Measurements from ENCODE around the gene SIL1.

SIL1 gene

GRCh38 chr5:139214646-139215045 lies 16.5 kb upstream of the SIL1 start:
- no peaks in the 10 kb centered on the region for H3F3A ChIP-seq (ENCODE audit: insufficient read depth, low read length)
- H3K9me3 ChIP-seq (ENCODE audit: low read length): no peaks in the 10 kb centered on the region
- H2AFZ ChIP-seq (ENCODE audit: low read length): no peak overlapping the region
- TF ChIP-seq EZH2 (IDR thresholded peaks at IDR 0.05; ENCODE audit: borderline replicate concordance, low read length): no peak
- no peak for TF ChIP-seq CTCF (IDR thresholded peaks at IDR 0.05; ENCODE audit: low read length)
- no peaks in the 10 kb centered on the region for H3K9me2 ChIP-seq (ENCODE audit: low read depth, low read length)
- no peaks in the 10 kb centered on the region for H3K36me3 ChIP-seq (ENCODE audit: insufficient read depth, low read length)
- H3K27me3 ChIP-seq (ENCODE audit: insufficient read depth, low read length): no peaks in the 10 kb centered on the region
- H4K20me1 ChIP-seq (ENCODE audit: insufficient read depth, low read length): no peaks in the 10 kb centered on the region
- no peak overlapping the region for H3K4me3 ChIP-seq (ENCODE audit: low read depth, low read length, poor library complexity, severe bottlenecking)
- no peaks in the 10 kb centered on the region for H3K4me1 ChIP-seq (ENCODE audit: insufficient read depth, low read length, severe bottlenecking)
- H3K27ac ChIP-seq (ENCODE audit: low read depth, low read length, poor library complexity, severe bottlenecking): no peak overlapping the region
- no peak overlapping the region for H3K9ac ChIP-seq (ENCODE audit: low read length)
- H3K4me2 ChIP-seq (ENCODE audit: low read length): no peak overlapping the region
- H3K79me2 ChIP-seq (ENCODE audit: insufficient read depth, low read length): no peaks in the 10 kb centered on the region

- no peak overlapping the region for H2AFZ ChIP-seq (ENCODE audit: low read length)
- no peak overlapping the region for H3K4me3 ChIP-seq (ENCODE audit: low read depth, low read length, poor library complexity, severe bottlenecking)
- H3K79me2 ChIP-seq (ENCODE audit: insufficient read depth, low read length): no peaks in the 10 kb centered on the region
- H3F3A ChIP-seq (ENCODE audit: insufficient read depth, low read length): no peaks in the 10 kb centered on the region
- no peaks in the 10 kb centered on the region for H3K27me3 ChIP-seq (ENCODE audit: insufficient read depth, low read length)
- TF ChIP-seq CTCF (IDR thresholded peaks at IDR 0.05; ENCODE audit: low read length): no peak
- TF ChIP-seq EZH2 (IDR thresholded peaks at IDR 0.05; ENCODE audit: borderline replicate concordance, low read length): no peak
- H3K9ac ChIP-seq (ENCODE audit: low read length): no peak overlapping the region
- no peaks in the 10 kb centered on the region for H3K4me1 ChIP-seq (ENCODE audit: insufficient read depth, low read length, severe bottlenecking)
- no peak overlapping the region for H3K4me2 ChIP-seq (ENCODE audit: low read length)
- H4K20me1 ChIP-seq (ENCODE audit: insufficient read depth, low read length): no peaks in the 10 kb centered on the region
- H3K9me2 ChIP-seq (ENCODE audit: low read depth, low read length): no peaks in the 10 kb centered on the region
- no peaks in the 10 kb centered on the region for H3K36me3 ChIP-seq (ENCODE audit: insufficient read depth, low read length)
- no peak overlapping the region for H3K27ac ChIP-seq (ENCODE audit: low read depth, low read length, poor library complexity, severe bottlenecking)
- no peaks in the 10 kb centered on the region for H3K9me3 ChIP-seq (ENCODE audit: low read length)
These were observed 14.7 kb upstream of the SIL1 start for GRCh38 chr5:139212906-139213305.

- no peaks in the 10 kb centered on the region for H3K27me3 ChIP-seq (ENCODE audit: insufficient read depth, low read length)
- H3K27ac ChIP-seq (ENCODE audit: low read depth, low read length, poor library complexity, severe bottlenecking): no peak overlapping the region
- H3K4me3 ChIP-seq (ENCODE audit: low read depth, low read length, poor library complexity, severe bottlenecking): no peak overlapping the region
- H3K9ac ChIP-seq (ENCODE audit: low read length): no peak overlapping the region
- H3K9me3 ChIP-seq (ENCODE audit: low read length): no peaks in the 10 kb centered on the region
- H3K79me2 ChIP-seq (ENCODE audit: insufficient read depth, low read length): no peaks in the 10 kb centered on the region
- no peaks in the 10 kb centered on the region for H3K36me3 ChIP-seq (ENCODE audit: insufficient read depth, low read length)
- H3K9me2 ChIP-seq (ENCODE audit: low read depth, low read length): no peaks in the 10 kb centered on the region
- H3F3A ChIP-seq (ENCODE audit: insufficient read depth, low read length): no peaks in the 10 kb centered on the region
- H3K4me1 ChIP-seq (ENCODE audit: insufficient read depth, low read length, severe bottlenecking): no peaks in the 10 kb centered on the region
- TF ChIP-seq CTCF (IDR thresholded peaks at IDR 0.05; ENCODE audit: low read length): no peak
- no peak for TF ChIP-seq EZH2 (IDR thresholded peaks at IDR 0.05; ENCODE audit: borderline replicate concordance, low read length)
- no peak overlapping the region for H3K4me2 ChIP-seq (ENCODE audit: low read length)
- H2AFZ ChIP-seq (ENCODE audit: low read length): no peak overlapping the region
- no peaks in the 10 kb centered on the region for H4K20me1 ChIP-seq (ENCODE audit: insufficient read depth, low read length)
These were observed 14.3 kb upstream of the SIL1 start for GRCh38 chr5:139212486-139212885.

All from OCI-LY1 (cell line).